ENCODE results near the gene MT1H.
"Not testable (repeated sequence)": the region's sequence is repeated elsewhere in the genome, so short reads cannot be mapped to it uniquely, and the experiment has no call there.

The MT1H gene

GRCh38 chr16:56662357-56663354, 7.0 kb upstream of the MT1H start:
- Histone ChIP-seq H3K9me3 (no peaks in the 10 kb centered on the region), H4K20me1 (peaks cover 7% of the 10 kb centered on the region), H3K36me3 (no peaks in the 10 kb centered on the region), H3K4me1 (peaks cover 28% of the 10 kb centered on the region), H3K4me3 (peak overlapping the region; percentile 51), H3K27me3 (peaks cover 100% of the 10 kb centered on the region), H3K27ac (no peak overlapping the region), H3K4me2 (peak overlapping the region; percentile 61), H3K9ac (no peak overlapping the region)
- TF ChIP-seq Cebpa-rat (IDR thresholded peaks at IDR 0.05) = no peak

DNA sequence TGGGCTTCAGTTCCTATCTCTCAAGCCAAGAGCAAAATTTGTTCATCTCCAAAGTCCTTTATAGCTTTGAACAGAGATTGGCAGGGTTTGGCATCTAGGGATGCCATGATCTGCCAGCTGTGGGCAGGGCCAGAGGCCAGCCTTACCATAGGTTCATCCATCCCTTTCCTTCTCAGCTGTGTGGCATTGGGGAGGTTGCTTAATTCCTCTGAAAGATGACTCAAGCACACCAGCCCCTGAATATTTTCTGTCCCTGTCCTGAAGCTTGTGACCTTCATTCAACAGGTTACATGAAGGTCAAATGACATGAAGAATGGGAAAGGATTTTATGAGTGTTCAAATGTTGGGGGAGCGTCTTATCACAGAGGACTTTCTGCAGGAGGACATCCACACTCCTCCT, 5.1 kb upstream of the MT1H start:
- no peak for TF ChIP-seq Cebpa-rat (IDR thresholded peaks at IDR 0.05)
- H3K9me3 ChIP-seq = no peaks in the 10 kb centered on the region
- no peak overlapping the region for H3K4me3 ChIP-seq
- H4K20me1 ChIP-seq = peaks cover 26% of the 10 kb centered on the region
- peaks cover 100% of the 10 kb centered on the region for H3K27me3 ChIP-seq
- H3K27ac ChIP-seq = no peak overlapping the region
- H3K4me2 ChIP-seq = no peak overlapping the region
- peaks cover 32% of the 10 kb centered on the region for H3K4me1 ChIP-seq
- H3K9ac ChIP-seq = no peak overlapping the region
- H3K36me3 ChIP-seq = no peaks in the 10 kb centered on the region

- H3K27ac ChIP-seq, H3K36me3 ChIP-seq, H3K4me3 ChIP-seq, H3K4me2 ChIP-seq, H3K9ac ChIP-seq, H3K9me3 ChIP-seq: not testable (repeated sequence)
- peaks cover 40% of the 10 kb centered on the region for H3K4me1 ChIP-seq
- H4K20me1 ChIP-seq = peaks cover 36% of the 10 kb centered on the region
- H3K27me3 ChIP-seq = peaks cover 100% of the 10 kb centered on the region
Observed at GRCh38 chr16:56665286-56666261, 4.0 kb upstream of the MT1H start.

DNA sequence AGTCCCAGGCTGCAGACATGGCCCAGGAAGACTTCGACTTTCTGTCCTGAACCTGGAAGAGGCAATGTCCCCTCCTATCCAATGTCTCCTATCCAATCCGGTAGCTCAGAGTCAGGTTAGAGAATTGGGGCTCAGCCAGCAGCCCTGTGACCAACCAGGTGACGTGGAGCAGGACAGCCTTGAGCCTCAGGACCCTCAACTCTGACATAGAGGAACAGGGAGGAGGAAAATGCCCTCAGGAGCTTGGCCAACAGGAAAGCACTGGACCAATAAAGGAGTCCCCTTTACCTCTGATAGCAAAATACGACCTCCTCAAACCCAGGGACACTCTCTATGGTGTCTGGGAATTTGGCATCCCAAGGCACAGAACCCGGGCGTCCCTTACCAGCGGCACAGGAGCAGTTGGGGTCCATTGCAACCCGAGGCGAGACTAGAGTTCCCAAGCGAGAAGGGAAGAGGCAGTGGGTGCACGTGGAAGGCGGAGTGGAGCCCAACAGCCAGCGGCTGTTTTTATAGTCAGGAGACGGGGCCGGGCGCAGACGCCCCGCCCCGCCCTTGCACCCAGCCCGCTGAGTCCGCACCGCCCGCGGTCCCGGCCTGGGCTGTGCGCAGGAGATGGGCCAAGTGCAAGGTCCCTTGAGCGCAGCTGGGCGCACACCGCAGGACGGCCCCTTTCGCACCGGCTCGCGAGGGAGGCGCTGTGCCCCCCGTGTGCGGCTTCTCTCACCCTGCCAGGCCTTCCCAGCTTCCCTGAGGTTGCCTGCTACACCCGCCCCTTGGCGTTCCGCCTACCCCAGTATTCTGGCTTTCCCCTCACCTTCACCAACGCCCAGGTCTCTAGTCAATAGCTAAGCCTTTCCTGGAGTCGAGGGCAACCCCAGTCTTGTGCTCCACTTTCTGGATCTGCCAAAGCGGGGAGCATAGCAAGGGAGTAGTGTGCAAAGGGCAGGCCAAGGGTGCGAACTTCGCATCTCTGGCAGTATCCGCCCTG, 1.7 kb upstream of the MT1H start, which contains the start of gene MT1G:
MT1G (minus strand) TSS at position 485 of the 991 bp plus-strand sequence; CDS start at position 413, 72 bp downstream.
- Histone ChIP-seq H3K4me2 (peak within 1 kb of the TSS; percentile 76), H3K4me1 (peaks cover 44% of the 10 kb centered on the region), H3K9ac (no peak within 1 kb of the TSS), H3K9me3 (no peaks in the 10 kb centered on the region), H3K27me3 (peaks cover 100% of the 10 kb centered on the region), H3K36me3 (no peaks in the 10 kb centered on the region), H4K20me1 (peaks cover 39% of the 10 kb centered on the region), H3K27ac (no peak within 1 kb of the TSS), H3K4me3 (peak within 1 kb of the TSS; percentile 34)
- TF ChIP-seq Cebpa-rat (IDR thresholded peaks at IDR 0.05) = no peak

DNA sequence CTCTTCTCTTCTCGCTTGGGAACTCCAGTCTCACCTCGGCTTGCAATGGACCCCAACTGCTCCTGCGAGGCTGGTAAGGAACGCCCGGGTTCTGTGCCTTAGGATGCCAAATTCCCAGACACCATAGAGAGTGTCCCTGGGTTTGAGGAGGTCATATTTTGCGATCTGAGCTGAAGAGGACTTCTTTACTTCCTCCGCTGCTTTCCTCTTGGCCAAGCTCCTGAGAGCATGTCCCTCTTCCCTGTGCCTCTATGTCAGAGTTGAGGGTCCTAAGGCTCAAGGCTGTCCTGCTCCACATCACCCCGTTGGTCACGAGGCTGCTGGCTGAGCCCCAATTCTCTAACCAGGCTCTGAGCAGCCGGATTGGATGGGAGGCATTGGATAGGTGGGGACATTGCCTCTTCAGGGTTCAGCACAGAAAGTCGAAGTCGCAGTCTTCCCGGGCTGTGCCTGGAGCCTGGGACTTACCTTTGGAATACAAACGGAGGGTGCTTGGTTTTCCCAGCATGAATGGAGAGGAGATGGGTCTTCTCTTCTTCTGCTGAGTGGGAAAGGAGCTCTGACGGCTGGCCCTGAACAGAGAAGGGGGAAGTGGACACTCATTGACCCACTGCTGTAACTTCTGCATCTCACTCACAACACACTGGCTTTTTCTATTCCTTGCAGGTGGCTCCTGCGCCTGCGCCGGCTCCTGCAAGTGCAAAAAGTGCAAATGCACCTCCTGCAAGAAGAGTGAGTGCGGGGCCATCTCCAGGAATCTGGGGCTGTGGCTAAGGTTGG, 416 bp downstream of the MT1H start:
- no peaks in the 10 kb centered on the region for H3K9me3 ChIP-seq
- peak overlapping the region; percentile 51 for H3K4me2 ChIP-seq
- no peak for TF ChIP-seq Cebpa-rat (IDR thresholded peaks at IDR 0.05)
- H4K20me1 ChIP-seq = peaks cover 39% of the 10 kb centered on the region
- peaks cover 87% of the 10 kb centered on the region for H3K27me3 ChIP-seq
- H3K4me3 ChIP-seq = peak overlapping the region; percentile 28; the same call in 1 of the 2 replicates
- no peaks in the 10 kb centered on the region for H3K36me3 ChIP-seq
- H3K27ac ChIP-seq = no peak overlapping the region
- no peak overlapping the region for H3K9ac ChIP-seq
- peaks cover 61% of the 10 kb centered on the region for H3K4me1 ChIP-seq

DNA sequence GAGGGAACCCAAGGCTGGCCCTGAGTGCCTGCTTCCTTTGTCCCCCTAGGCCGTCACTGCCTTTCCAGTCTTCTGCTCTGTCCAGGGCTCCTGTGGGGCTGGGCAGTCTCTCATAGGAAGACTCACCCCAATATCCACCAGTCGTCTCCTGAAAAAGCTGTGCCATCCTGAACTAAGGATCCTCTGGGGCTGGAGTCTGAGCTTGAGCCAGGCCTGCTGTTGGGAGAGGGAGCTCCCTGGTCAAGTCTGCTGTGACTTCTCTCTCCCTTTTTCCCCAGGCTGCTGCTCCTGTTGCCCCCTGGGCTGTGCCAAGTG, 963 bp downstream of the MT1H start:
- Histone ChIP-seq H3K27ac (no peak overlapping the region), H3K9me3 (no peaks in the 10 kb centered on the region), H3K27me3 (peaks cover 87% of the 10 kb centered on the region), H3K36me3 (no peaks in the 10 kb centered on the region), H3K9ac (no peak overlapping the region), H4K20me1 (peaks cover 39% of the 10 kb centered on the region), H3K4me1 (peaks cover 66% of the 10 kb centered on the region), H3K4me3 (no peak overlapping the region), H3K4me2 (no peak overlapping the region)
- TF ChIP-seq Cebpa-rat (IDR thresholded peaks at IDR 0.05) = no peak

GRCh38 chr16:56671691-56672090, 2.1 kb downstream of the MT1H start:
- not testable (repeated sequence) for H3K36me3 ChIP-seq, H3K4me3 ChIP-seq, H3K9ac ChIP-seq, H3K9me3 ChIP-seq, H3K27ac ChIP-seq
- peak overlapping the region; percentile 89 for H3K4me2 ChIP-seq
- H3K27me3 ChIP-seq = peaks cover 87% of the 10 kb centered on the region
- peaks cover 39% of the 10 kb centered on the region for H4K20me1 ChIP-seq
- peaks cover 76% of the 10 kb centered on the region for H3K4me1 ChIP-seq

DNA sequence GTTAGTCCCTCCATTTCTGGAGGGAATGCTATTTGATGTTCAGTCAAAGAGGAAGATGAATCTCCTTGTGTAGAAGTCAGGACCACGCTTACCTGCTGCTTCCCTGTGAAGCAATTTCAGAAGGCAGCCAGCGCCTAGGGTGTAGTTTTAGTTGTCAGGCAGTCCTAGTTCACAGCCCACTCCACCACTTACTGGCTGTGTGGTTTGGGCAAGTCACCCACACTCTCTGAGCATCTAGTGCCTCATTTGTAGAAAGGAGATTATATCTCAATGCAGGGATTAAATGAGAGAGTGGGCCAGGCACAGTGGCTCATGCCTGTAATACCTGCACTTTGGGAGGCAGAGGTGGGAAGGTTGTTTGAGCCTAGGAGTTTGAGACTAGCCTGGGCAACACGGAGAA, 2.6 kb downstream of the MT1H start:
- not testable (repeated sequence) for H3K9me3 ChIP-seq, H3K4me3 ChIP-seq, H3K36me3 ChIP-seq, H3K9ac ChIP-seq, H3K27ac ChIP-seq
- H3K27me3 ChIP-seq = peaks cover 87% of the 10 kb centered on the region
- H3K4me2 ChIP-seq = peak overlapping the region; percentile 89
- peaks cover 36% of the 10 kb centered on the region for H4K20me1 ChIP-seq
- H3K4me1 ChIP-seq = peaks cover 79% of the 10 kb centered on the region
